ENCODE results near the gene ETFA. TPM values are rescaled to one million over a fixed set of nuclear protein-coding genes. Genes with fewer than 3 reads are reported as not detected.

ETFA gene
- total and polyA plus RNA-seq, 12 donors: 103 to 541 (median 442) TPM

GRCh38 chr15:76173317-76173834 is 137.9 kb downstream of the ETFA start:
- WGBS, 2 donors: 75 to 80% methylated on average over 8 of the region's 8 CpGs
- H3K27ac ChIP-seq: peak overlapping the region in 1 of 10 donors; percentile 8

GRCh38 chr15:76172782-76173181 is 138.5 kb downstream of the ETFA start:
- 46 to 49% methylated on average over 16 of the region's 16 CpGs for WGBS, 2 donors
- Histone ChIP-seq H3K9me3 (peaks cover 0 to 9% (median 0%) of the 10 kb centered on the region in 11 donors), H3K36me3 (no peaks in the 10 kb centered on the region), H3K4me1 (peaks cover under 1 to 35% (median 16%) of the 10 kb centered on the region in 9 donors), H3K27me3 (peaks cover 0 to 16% (median 0%) of the 10 kb centered on the region in 7 donors), H3K27ac (peak overlapping the region in 1 of 10 donors; percentile 8), H3K4me3 (no peak overlapping the region)
- ATAC-seq (peak in 6 of 8 donors; percentile 25 to 60 (median 48)), DNase-seq (peak in 1 of 2 donors; percentile 32)
- no peak for TF ChIP-seq CTCF (IDR thresholded peaks at IDR 0.05)
- intact Hi-C loops (cut with DNase I): no loop called here

More at GRCh38 chr15:76173317-76173834, 137.9 kb downstream of the ETFA start:
- ATAC-seq (no peak), DNase-seq (no peak)
- Histone ChIP-seq H3K4me1 (peaks cover 6 to 41% (median 22%) of the 10 kb centered on the region in 9 donors), H3K4me3 (no peak overlapping the region), H3K9me3 (peaks cover 0 to 9% (median 0%) of the 10 kb centered on the region in 11 donors), H3K27me3 (peaks cover 0 to 16% (median 3%) of the 10 kb centered on the region in 7 donors), H3K36me3 (no peaks in the 10 kb centered on the region)
- TF ChIP-seq CTCF (IDR thresholded peaks at IDR 0.05): no peak
- intact Hi-C loops (cut with DNase I): no loop called here

GRCh38 chr15:76169911-76170800 is 141.1 kb downstream of the ETFA start:
- H3K27me3 ChIP-seq: no peaks in the 10 kb centered on the region
- no peaks in the 10 kb centered on the region for H3K36me3 ChIP-seq
- 75 to 85% methylated on average over 16 of the region's 16 CpGs for whole genome bisulfite sequencing, 2 donors
- DNase-seq (no peak), ATAC-seq (peak in 6 of 8 donors; percentile 23 to 63 (median 48))
- no peak for TF ChIP-seq CTCF (IDR thresholded peaks at IDR 0.05)
- peaks cover 0 to 9% (median 0%) of the 10 kb centered on the region in 11 donors for H3K9me3 ChIP-seq
- intact Hi-C loops (cut with DNase I): no loop called here
- no peak overlapping the region for H3K4me3 ChIP-seq
- peaks cover 0 to 29% (median 9%) of the 10 kb centered on the region in 9 donors for H3K4me1 ChIP-seq
- peak overlapping the region in 7 of 10 donors; percentile 1 to 62 (median 37) for H3K27ac ChIP-seq

GRCh38 chr15:76169018-76169417 is 142.3 kb downstream of the ETFA start:
- H3K9me3 ChIP-seq: no peaks in the 10 kb centered on the region
- WGBS, 2 donors: 78 to 82% methylated on average over 4 of the region's 4 CpGs
- no peak for TF ChIP-seq CTCF (IDR thresholded peaks at IDR 0.05)
- ATAC-seq (peak in 2 of 8 donors; percentile 26 to 42), DNase-seq (no peak)
- H3K36me3 ChIP-seq: no peaks in the 10 kb centered on the region
- no peak overlapping the region for H3K4me3 ChIP-seq
- H3K27ac ChIP-seq: peak overlapping the region in 1 of 10 donors; percentile 62
- intact Hi-C loops (cut with DNase I): no loop called here
- H3K27me3 ChIP-seq: no peaks in the 10 kb centered on the region
- peaks cover 0 to 30% (median 12%) of the 10 kb centered on the region in 9 donors for H3K4me1 ChIP-seq
